ENCODE measurements around the gene PIP4K2A.

The PIP4K2A gene

GRCh38 chr10:22598478-22598877, 115.9 kb downstream of the PIP4K2A start:
- DNase-seq (ENCODE audit: low spot score) = no peak

GRCh38 chr10:22597138-22597537, 117.2 kb downstream of the PIP4K2A start:
- DNase-seq (ENCODE audit: low spot score) = no peak

- DNase-seq (ENCODE audit: low spot score) = no peak
These were observed 120.7 kb downstream of the PIP4K2A start for GRCh38 chr10:22593636-22594198.

GRCh38 chr10:22593026-22593425, 121.4 kb downstream of the PIP4K2A start:
- no peak for DNase-seq (ENCODE audit: low spot score)

- DNase-seq (ENCODE audit: low spot score) = no peak
These were observed 124.4 kb downstream of the PIP4K2A start for GRCh38 chr10:22589851-22590514.

GRCh38 chr10:22588462-22588861, 125.9 kb downstream of the PIP4K2A start:
- DNase-seq (ENCODE audit: low spot score) = no peak

- DNase-seq (ENCODE audit: low spot score) = no peak
These were observed 130.7 kb downstream of the PIP4K2A start for GRCh38 chr10:22583683-22584082.

- no peak for DNase-seq (ENCODE audit: low spot score)
These were observed 132.9 kb downstream of the PIP4K2A start for GRCh38 chr10:22581461-22581860.

- DNase-seq (ENCODE audit: low spot score) = no peak
These were observed 133.7 kb downstream of the PIP4K2A start for GRCh38 chr10:22580711-22581110.

GRCh38 chr10:22579826-22580225, 134.6 kb downstream of the PIP4K2A start:
- DNase-seq (ENCODE audit: low spot score) = no peak

- DNase-seq (ENCODE audit: low spot score) = peak; percentile 29
These were observed 140.4 kb downstream of the PIP4K2A start for GRCh38 chr10:22573820-22574569.

- DNase-seq (ENCODE audit: low spot score) = no peak
These were observed 143.5 kb downstream of the PIP4K2A start for GRCh38 chr10:22570733-22571430.

- DNase-seq (ENCODE audit: low spot score) = no peak
These were observed 144.1 kb downstream of the PIP4K2A start for GRCh38 chr10:22570234-22570633.

GRCh38 chr10:22568928-22569327, 145.4 kb downstream of the PIP4K2A start:
- DNase-seq (ENCODE audit: low spot score) = no peak

- DNase-seq (ENCODE audit: low spot score) = no peak
These were observed 150.3 kb downstream of the PIP4K2A start for GRCh38 chr10:22564060-22564459.

GRCh38 chr10:22561909-22562308, 152.5 kb downstream of the PIP4K2A start:
- DNase-seq (ENCODE audit: low spot score) = no peak

GRCh38 chr10:22560913-22561239, 153.5 kb downstream of the PIP4K2A start:
- DNase-seq (ENCODE audit: low spot score) = no peak

- no peak for DNase-seq (ENCODE audit: low spot score)
These were observed 154.1 kb downstream of the PIP4K2A start for GRCh38 chr10:22560096-22560912.

- no peak for DNase-seq (ENCODE audit: low spot score)
These were observed 157.1 kb downstream of the PIP4K2A start for GRCh38 chr10:22557321-22557720.

- DNase-seq (ENCODE audit: low spot score) = no peak
These were observed 157.6 kb downstream of the PIP4K2A start for GRCh38 chr10:22556774-22557173.

GRCh38 chr10:22554461-22555182, 159.8 kb downstream of the PIP4K2A start:
- DNase-seq (ENCODE audit: low spot score) = peak; percentile 61
